Endothelial cell of umbilical vein (primary cell): ENCODE measurements around the gene ACER1. TPM values are rescaled to one million over a fixed set of nuclear protein-coding genes. Genes with fewer than 3 reads are reported as not detected.

ENCODE experiments used
- BruUV-seq: library from RNA; stranded (reverse); fragments of 400-500 nt; replicated peaks from 2 replicates; lab custom pipeline; 2021; lab: Mats Ljungman, UMichigan
- CTCF ChIA-PET: fragments of 300-600, 350-600 bp; sonication (Branson Sonifier 250); formaldehyde crosslinking; loops from one replicate; lab custom pipeline; 2021; ENCODE audit warnings: antibody characterized with exemption, inconsistent platforms; lab: Charles Lee
- POLR2A ChIA-PET: fragments of 300-600, 350-600 bp; sonication (Branson Sonifier 250); formaldehyde crosslinking; loops from one replicate; lab custom pipeline; 2021; ENCODE audit warnings: antibody characterized with exemption, inconsistent platforms; lab: Charles Lee
- DNase-seq: peaks from one replicate; pipeline ENCODE4 v3.0.0-alpha.2; 2011; ENCODE audit warnings: low read depth, low spot score
- FAIRE-seq: peaks from 2 replicates; lab custom pipeline; 2011; peaks lifted over from hg19 to GRCh38; lab: Jason Lieb, UNC
- H2AFZ ChIP-seq: 2 replicates; pipeline ENCODE4 v1.6.0; 2012; ENCODE audit warnings: low read depth, low read length, control low read depth, inconsistent platforms
- H3K27ac ChIP-seq: 2 replicates; pipeline ENCODE4 v1.5.1; 2011; ENCODE audit warnings: low read depth, mild to moderate bottlenecking, control low read depth, low read length, moderate library complexity; ENCODE audit not compliant: insufficient read depth
- H3K27me3 ChIP-seq, 2 experiments: 2 replicates each; pipeline versions ENCODE4 v1.6.0 to v1.6.1; 2011; ENCODE audit warnings: low read length in 2 of 2, mixed read lengths in 1 of 2; ENCODE audit not compliant: control insufficient read depth in 2 of 2, insufficient read depth in 2 of 2
- H3K36me3 ChIP-seq, 2 experiments: 2 replicates in 1 of 2; 3 replicates in 1 of 2; pipeline ENCODE4 v1.5.1; 2011; ENCODE audit warnings: low read length in 2 of 2, mild to moderate bottlenecking in 1 of 2, moderate library complexity in 1 of 2; ENCODE audit not compliant: control insufficient read depth in 2 of 2, insufficient read depth in 2 of 2; ENCODE audit errors: extremely low read depth in 1 of 2
- H3K4me1 ChIP-seq: 3 replicates; pipeline ENCODE4 v1.5.1; 2011; ENCODE audit warnings: mild to moderate bottlenecking, low read length; ENCODE audit not compliant: control insufficient read depth, insufficient read depth; ENCODE audit errors: extremely low read depth
- H3K4me2 ChIP-seq: 2 replicates; pipeline ENCODE4 v1.6.1; 2011; ENCODE audit warnings: low read length, control low read depth, mixed read lengths; ENCODE audit not compliant: insufficient read depth
- H3K4me3 ChIP-seq, 3 experiments: fragments of 200-600 bp in 1 of 3; sonication (generic), shearing (Covaris generic) in 1 of 3; replicated peaks in 1 of 3; 2 replicates each; pipeline ENCODE4 v1.5.1; 2011 to 2016; ENCODE audit warnings: control low read depth in 3 of 3, low read length in 3 of 3, mild to moderate bottlenecking in 2 of 3, inconsistent platforms in 1 of 3, low read depth in 1 of 3, moderate library complexity in 1 of 3; ENCODE audit not compliant: insufficient read depth in 1 of 3
- H3K79me2 ChIP-seq: 2 replicates; pipeline ENCODE4 v1.6.0; 2012; ENCODE audit warnings: low read length, inconsistent platforms; ENCODE audit not compliant: control insufficient read depth, insufficient read depth
- H3K9ac ChIP-seq: replicated peaks from 2 replicates; pipeline ENCODE3; 2011; ENCODE audit warnings: low read length, control low read depth; ENCODE audit not compliant: insufficient read depth; ENCODE audit errors: extremely low read depth
- H3K9me1 ChIP-seq: replicated peaks from 3 replicates; pipeline ENCODE4 v1.6.0; 2011; ENCODE audit warnings: mild to moderate bottlenecking, low read length; ENCODE audit not compliant: control insufficient read depth, insufficient read depth; ENCODE audit errors: extremely low read depth
- H3K9me3 ChIP-seq: replicated peaks from 2 replicates; pipeline ENCODE4 v1.5.1; 2012; ENCODE audit warnings: low read length, inconsistent platforms; ENCODE audit not compliant: control insufficient read depth, insufficient read depth
- H4K20me1 ChIP-seq: replicated peaks from 2 replicates; pipeline ENCODE3; 2011; ENCODE audit warnings: mild to moderate bottlenecking, low read length; ENCODE audit not compliant: control insufficient read depth, insufficient read depth; ENCODE audit errors: extremely low read depth
- EZH2 ChIP-seq: IDR thresholded peaks from 2 replicates; pipeline ENCODE4 v1.6.1; 2012; ENCODE audit warnings: borderline replicate concordance, low read depth, mild to moderate bottlenecking, moderate library complexity, low read length, inconsistent platforms; ENCODE audit not compliant: severe bottlenecking
- FOS ChIP-seq: IDR thresholded peaks from 2 replicates; pipeline ENCODE4 v1.6.1; 2011; ENCODE audit warnings: mild to moderate bottlenecking, low read length, moderate library complexity, borderline replicate concordance; ENCODE audit not compliant: insufficient read depth
- GATA2 ChIP-seq: IDR thresholded peaks from 2 replicates; pipeline ENCODE4 v1.7.0; 2011; ENCODE audit warnings: low read depth, mild to moderate bottlenecking, moderate library complexity, mixed read lengths, low read length; ENCODE audit not compliant: insufficient read length, insufficient read depth
- JUN ChIP-seq: IDR thresholded peaks from 2 replicates; pipeline ENCODE4 v1.6.1; 2011; ENCODE audit warnings: borderline replicate concordance, low read depth; ENCODE audit not compliant: insufficient read length, insufficient read depth
- MAX ChIP-seq: IDR thresholded peaks from 2 replicates; pipeline ENCODE4 v1.6.1; 2011; ENCODE audit not compliant: insufficient read depth, insufficient read length
- MYC ChIP-seq: IDR thresholded peaks from one replicate; pipeline ENCODE4 v1.6.1; 2011; ENCODE audit warnings: mild to moderate bottlenecking, low read depth, low read length
- POLR2A ChIP-seq: IDR thresholded peaks from 2 replicates; pipeline ENCODE4 v1.6.1; 2012; ENCODE audit warnings: low read depth, mild to moderate bottlenecking, control low read depth, low read length
- POLR2AphosphoS5 ChIP-seq: IDR thresholded peaks from 2 replicates; pipeline ENCODE4 v1.6.1; 2012; ENCODE audit warnings: low read depth, mild to moderate bottlenecking, control low read depth, low read length, moderate library complexity; ENCODE audit not compliant: insufficient read depth
- dilution Hi-C: fragments of 300-500 bp; cut with MboI; formaldehyde crosslinking; loops from one replicate; pipeline ENCODE4 v1.15.0; 2019; ENCODE audit warnings: low sequenced_read_pairs; ENCODE audit not compliant: extremely low pct_ligation_motif_present
- intact Hi-C: fragments of 100-400 bp; cut with micrococcal nuclease; formaldehyde crosslinking; loops from one replicate; pipeline ENCODE4 v1.10.0; 2022
- polyA plus RNA-seq, 4 experiments: library from polyadenylated mRNA; depleted of rRNA in 3 of 4; stranded (reverse) in 3 of 4; unstranded in 1 of 4; fragments of >200 nt; gene quantifications; 2 replicates each; pipeline versions ENCODE4 v1.2.1 to v1.2.3, GENCODE V29; 2011 to 2012; ENCODE audit warnings: missing spikeins in 1 of 4
- total RNA-seq: library from RNA; stranded (reverse); gene quantifications from 2 replicates; pipeline ENCODE4 v1.2.3, GENCODE V29; 2021
- TF ChIP-seq, protein P1 (sequence below), 2 donors: IDR thresholded peaks; 1 replicate in 1 of 2; 2 replicates in 1 of 2; pipeline ENCODE4 v1.5.1; 2011; ENCODE audit warnings: low read length in 2 of 2, mild to moderate bottlenecking in 2 of 2, moderate library complexity in 2 of 2, control low read depth in 1 of 2, inconsistent platforms in 1 of 2, low read depth in 1 of 2; ENCODE audit not compliant: insufficient read depth in 1 of 2; ENCODE audit errors: extremely low read depth in 1 of 2

Gene ACER1
- total and polyA plus RNA-seq, 2 donors (not counting 3 experiments of a cell fraction or from before 2014, with no cell fraction given): 0.04 TPM; not detected in 1

DNA sequence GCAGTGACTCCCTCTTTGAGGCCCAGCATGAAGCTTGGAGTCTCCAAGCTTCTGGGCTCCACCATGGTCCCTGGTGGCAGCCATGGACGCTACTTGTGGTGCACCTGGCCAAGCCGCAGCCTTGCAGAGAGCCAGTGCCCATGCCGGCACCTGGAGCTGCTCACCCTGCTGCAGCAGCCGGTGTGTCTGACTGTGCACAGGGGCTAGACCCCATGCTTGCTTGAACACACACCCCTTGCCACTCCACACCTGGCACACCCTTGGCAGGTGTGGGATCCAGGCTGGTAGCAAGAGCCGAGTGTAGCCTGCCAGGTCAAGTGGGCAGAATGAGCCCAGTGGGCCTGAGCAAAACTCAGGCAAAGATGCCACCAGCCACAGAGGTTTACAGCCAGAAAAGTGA lies 35.0 kb downstream of the ACER1 start:
- Histone ChIP-seq H3K4me3 (no peak overlapping the region), H2AFZ (no peak overlapping the region), H3K36me3 (no peaks in the 10 kb centered on the region), H3K79me2 (no peaks in the 10 kb centered on the region), H3K27me3 (no peaks in the 10 kb centered on the region), H3K4me1 (no peaks in the 10 kb centered on the region), H3K9me1 (no peaks in the 10 kb centered on the region), H3K9ac (no peak overlapping the region), H3K4me2 (no peak overlapping the region), H3K27ac (no peak overlapping the region), H4K20me1 (no peaks in the 10 kb centered on the region), H3K9me3 (no peaks in the 10 kb centered on the region)
- FAIRE-seq (no peak), DNase-seq (no peak)
- BruUV-seq: no TSS peak
- dilution Hi-C loops (no loop called here), intact Hi-C loops (no loop called here)
- POLR2A ChIA-PET: no interaction called here
- CTCF ChIA-PET: interaction anchor here (0.9 to 11.5 kb wide), 6 partner anchors 9 to 172 kb away, joined by 3 to 199 read pairs (median 5); no protein-coding TSS in a partner anchor
- no peak for TF ChIP-seq POLR2A
- TF ChIP-seq EZH2: no peak
- no peak for TF ChIP-seq JUN
- TF ChIP-seq, protein P1, sequence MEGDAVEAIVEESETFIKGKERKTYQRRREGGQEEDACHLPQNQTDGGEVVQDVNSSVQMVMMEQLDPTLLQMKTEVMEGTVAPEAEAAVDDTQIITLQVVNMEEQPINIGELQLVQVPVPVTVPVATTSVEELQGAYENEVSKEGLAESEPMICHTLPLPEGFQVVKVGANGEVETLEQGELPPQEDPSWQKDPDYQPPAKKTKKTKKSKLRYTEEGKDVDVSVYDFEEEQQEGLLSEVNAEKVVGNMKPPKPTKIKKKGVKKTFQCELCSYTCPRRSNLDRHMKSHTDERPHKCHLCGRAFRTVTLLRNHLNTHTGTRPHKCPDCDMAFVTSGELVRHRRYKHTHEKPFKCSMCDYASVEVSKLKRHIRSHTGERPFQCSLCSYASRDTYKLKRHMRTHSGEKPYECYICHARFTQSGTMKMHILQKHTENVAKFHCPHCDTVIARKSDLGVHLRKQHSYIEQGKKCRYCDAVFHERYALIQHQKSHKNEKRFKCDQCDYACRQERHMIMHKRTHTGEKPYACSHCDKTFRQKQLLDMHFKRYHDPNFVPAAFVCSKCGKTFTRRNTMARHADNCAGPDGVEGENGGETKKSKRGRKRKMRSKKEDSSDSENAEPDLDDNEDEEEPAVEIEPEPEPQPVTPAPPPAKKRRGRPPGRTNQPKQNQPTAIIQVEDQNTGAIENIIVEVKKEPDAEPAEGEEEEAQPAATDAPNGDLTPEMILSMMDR (IDR thresholded peaks at IDR 0.05; ENCODE audit: extremely low read depth in 1 of 2, insufficient read depth in 1 of 2, low read depth in 1 of 2, low read length in 2 of 2): no peak
- TF ChIP-seq MAX: no peak
- no peak for TF ChIP-seq FOS
- TF ChIP-seq POLR2AphosphoS5: no peak
- TF ChIP-seq GATA2: no peak
- no peak for TF ChIP-seq MYC
